HG03342 (cell line): ENCODE results near the gene LAMB4.
"Not testable (repeated sequence)": the region's sequence is repeated elsewhere in the genome, so short reads cannot be mapped to it uniquely, and the experiment has no call there.

ENCODE experiments used
- ATAC-seq: cut with Tn5 transposase; IDR thresholded peaks from one replicate; pipeline ENCODE4 v1.9.1; 2021; ENCODE audit warnings: mild to moderate bottlenecking, moderate library complexity; ENCODE audit not compliant: unreplicated experiment

LAMB4 gene

DNA sequence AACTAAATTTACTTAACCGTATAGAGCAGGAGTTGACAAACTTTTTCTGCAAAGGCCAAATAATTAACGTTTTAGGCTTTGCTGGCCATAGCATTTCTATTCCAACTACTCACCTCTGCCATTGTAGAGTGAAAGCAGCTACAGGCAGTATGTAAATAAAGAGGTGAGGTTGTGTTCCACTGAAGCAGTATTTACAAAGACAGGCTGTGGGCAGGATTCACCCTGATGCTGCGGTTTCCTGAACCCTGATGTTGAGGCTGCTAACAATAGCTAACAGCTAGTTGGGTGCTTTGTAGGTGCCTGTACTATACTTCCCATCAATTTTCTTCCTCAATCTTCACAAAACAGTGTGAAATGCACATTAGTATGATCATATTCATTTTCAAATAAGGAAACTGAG is 80.2 kb downstream of the LAMB4 start:
- ATAC-seq, result no peak

DNA sequence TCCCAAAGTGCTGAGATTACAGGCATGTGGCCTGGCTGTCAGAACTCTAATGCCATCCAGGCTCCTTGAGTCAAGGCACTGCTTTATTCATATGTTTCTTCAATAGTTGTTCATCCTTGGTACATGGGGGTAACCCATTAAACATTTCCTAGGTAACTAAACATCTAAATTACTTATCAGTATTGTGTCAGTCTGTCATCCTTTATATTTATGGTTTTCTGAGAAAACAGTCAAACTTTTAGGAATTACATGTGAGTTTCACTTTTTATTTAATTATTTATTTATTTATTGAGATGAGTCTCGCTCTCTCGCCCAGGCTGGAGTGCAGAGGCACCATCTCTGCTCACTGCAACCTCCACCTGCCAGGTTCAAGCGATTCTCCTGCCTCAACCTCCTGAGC is 81.7 kb downstream of the LAMB4 start:
- ATAC-seq, result no peak

DNA sequence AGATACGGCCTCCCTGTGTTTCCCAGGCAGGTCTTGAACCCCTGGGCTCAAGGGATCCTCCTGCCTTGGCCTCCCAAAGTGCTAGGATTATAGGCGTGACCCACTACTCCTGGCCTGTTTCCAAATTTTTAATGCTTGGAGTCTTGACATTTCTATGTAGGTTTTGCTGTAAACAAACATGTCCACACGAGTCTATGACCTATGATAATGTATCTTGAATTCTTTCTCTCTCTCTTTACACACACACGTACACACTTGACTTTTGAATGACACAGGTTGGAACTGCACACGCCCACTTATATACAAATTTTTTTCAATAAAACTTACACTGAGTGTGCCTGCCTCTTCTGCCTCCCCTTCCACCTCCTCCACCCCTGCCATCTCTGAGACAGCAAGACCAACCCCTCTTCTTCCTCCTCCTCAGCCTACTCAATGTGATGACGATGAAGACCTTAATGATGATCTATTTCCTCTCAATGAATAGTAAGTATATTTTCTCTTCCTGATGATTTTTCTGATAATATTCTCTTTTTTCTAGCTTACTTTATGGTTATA is 83.1 kb downstream of the LAMB4 start:
- no peak for ATAC-seq

DNA sequence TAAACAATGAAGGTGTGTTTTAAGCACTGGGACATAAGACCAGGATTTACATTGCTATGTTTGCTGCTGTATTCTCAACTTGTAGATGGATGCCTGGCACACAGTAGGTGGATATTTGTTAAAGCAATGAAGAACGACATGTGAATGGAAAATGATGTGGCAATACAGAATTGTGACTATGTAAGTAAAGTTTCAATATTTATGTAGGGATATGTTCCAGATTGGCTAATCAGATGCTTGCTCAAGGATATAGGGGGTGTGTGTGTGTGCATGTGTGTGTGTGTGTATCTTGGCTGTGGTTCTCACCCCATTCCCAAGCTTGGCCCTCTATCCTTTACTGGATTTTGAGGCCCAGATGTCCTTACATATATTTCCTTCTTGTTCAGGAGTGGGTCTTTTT is 84.5 kb downstream of the LAMB4 start:
- no peak for ATAC-seq

DNA sequence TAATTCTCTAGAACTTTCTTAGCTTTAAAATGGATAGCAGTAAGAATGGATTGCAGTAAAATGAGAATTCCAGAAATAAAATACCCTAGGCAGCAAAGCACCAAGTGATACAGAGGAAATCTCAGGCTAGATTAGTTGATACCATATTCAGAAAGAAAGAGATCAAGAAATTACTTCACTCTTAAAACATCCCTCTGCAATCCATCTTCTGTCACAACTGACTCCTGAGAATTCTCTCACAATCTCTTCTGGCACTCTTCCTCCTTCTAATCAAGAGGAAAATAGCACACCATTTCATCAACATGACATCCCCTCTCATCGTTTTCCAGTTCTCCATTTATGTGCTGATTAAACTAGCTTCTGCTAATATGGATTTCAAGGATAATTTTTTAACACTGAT is 85.0 kb downstream of the LAMB4 start:
- no peak for ATAC-seq

DNA sequence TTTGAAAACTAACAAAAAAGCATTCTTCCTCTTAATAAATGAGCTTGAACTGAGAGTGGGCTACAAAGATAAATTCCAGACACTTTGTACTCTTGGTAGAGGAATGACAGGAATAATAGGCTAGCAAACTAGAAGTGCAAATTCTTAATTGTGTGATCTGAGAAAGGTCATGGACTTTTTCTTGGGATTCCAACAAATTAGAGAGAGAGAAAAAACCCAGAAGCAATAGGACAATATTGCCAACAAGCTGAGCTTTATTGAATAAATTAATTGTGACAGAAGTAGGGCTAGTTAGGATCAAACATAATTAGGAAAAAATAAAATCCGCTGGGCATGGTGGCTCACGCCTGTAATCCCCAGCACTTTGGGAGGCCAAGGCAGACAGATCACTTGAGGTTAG is 85.8 kb downstream of the LAMB4 start:
- no peak for ATAC-seq

DNA sequence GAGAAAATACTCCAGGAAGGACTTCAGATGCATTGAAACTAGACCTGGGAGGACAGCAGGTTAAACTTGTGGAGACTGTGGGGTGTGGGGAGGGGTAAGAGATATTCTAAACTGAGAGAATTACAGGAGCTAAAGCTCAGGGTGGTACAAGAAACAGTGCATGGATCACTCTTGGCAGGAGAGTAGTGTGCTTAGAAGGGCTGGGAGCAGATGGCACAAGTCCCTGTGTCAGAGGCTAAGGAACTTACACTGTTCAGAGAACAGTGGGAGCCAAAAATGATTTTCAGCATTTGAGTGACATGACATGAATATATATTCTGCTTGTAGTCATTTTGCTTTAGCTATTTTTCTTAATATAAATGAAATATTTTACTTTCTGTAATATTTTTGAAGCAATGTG is 91.2 kb downstream of the LAMB4 start:
- ATAC-seq, result no peak

DNA sequence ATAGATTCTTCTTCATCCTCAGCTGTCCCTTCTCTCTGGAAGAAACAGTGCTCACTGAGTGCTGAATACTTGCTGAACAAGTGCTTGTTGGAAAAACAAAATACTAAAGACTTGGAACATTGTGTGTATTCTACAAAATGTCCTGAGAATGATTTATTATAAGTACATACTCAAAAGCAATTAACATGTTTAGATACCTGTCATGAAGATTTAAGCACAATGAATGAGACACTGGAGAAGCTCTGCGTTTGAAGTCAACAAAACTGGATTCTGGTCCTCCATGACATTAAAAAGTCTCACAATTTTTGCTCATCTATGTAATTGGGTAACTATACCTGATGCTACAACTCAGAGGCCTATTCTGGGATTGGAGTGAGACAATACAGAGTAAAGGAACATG is 92.4 kb downstream of the LAMB4 start:
- ATAC-seq, result no peak

DNA sequence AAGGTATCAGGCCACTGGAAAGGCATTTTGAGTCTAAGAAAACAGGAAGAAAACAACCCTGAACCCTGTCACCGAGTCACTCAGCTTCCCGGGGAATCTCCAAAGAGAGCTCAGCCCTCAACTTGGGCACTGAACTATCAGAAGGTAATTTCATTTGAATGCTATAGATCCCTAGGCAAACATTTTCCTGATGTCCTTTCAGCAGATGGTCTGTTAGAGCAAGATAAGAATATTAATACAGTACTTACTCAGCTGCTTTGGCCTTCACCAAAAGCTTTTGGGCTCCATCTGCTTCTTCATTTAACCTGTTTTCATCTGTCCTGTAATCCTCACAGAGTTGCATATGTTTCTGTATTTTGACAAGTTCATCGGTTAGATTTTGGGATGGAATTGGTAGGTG is 93.0 kb downstream of the LAMB4 start:
- ATAC-seq, result no peak

DNA sequence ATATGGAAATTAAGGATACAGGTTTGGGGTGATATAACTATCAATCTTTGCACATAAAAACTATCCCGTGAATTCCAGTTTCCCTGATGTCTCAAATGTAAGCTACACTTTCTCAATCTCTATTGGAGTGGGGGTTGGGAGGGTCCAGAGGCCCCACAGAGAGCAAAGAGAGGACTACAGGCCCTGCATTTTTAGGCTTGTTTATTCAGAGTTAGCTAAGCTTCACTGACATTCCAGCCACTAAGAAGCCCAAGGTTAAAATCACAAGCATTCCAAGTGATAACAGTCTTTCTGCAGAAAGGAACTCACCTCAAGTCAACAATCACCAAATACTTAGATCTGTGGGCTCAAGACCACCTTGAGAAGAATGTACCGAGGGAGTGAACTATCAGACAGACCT is 95.6 kb downstream of the LAMB4 start:
- ATAC-seq, result no peak

DNA sequence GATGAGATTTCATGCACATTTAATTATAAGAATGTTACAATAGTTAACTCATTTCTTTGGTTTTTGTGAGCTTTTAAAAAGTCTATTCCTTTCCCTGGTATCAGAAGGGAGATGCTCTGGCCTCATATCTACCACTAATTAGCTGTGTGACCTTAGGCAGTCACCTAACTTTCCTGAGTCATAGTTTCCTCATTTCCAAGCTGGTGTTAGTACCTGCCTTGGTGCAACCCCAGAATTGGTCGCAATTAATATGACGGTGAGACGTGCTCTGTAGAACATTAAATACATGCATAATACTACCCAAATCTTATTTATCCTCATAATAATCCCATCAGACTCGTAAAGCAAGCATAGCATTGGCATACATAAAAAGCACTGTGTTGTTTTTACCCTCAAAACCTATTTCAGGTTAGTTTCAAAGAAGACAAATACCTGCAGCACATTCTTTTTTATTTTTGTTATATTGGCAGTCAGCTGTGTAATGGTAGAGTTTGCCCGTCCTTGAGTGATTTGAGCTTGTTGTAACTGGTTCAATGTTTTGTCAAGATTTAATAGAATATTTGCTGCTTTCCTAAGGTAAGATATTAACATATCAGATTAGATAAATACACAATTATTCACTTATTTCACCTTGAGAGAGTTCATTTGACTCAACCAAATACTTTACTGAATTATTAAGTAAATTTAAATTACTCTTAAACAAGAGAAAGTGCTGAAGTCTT is 96.2 kb downstream of the LAMB4 start:
- no peak for ATAC-seq

DNA sequence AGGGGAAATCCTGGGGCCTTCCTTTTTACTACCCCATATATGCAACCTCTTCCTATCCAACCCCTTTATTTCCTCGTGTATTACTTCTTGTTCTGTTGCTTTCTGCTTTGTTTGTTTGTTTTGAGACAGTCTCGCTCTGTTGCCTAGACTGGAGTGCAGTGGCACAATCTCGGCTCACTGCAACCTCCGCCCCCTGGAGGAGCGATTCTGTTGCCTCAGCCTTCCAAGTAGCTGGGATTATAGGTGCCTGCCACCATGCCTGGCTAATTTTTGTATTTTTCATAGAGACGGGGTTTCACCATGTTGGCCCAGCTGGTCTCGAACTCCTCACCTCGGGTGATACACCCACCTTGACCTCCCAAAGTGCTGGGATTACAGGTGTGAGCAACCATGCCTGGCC is 96.9 kb downstream of the LAMB4 start:
- ATAC-seq, result not testable (repeated sequence)

DNA sequence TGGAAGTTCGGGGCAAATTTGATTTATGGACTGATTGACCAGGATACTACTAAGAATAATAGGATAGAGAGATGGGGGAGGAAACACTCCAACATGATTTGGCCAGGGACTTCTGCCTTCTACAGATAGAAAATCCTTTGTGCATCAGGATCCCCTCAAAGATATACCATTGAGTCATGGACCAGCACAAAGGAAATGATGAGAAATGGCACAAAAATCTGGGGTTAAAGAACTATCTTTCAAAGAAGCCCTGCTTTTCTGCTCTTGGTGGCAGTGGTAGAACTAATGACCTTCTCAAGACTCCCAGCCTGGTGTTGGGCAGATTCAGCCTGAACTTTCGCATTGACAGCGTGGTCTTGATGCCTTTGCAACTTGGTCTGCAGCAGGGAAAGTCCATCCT is 99.6 kb downstream of the LAMB4 start:
- no peak for ATAC-seq

DNA sequence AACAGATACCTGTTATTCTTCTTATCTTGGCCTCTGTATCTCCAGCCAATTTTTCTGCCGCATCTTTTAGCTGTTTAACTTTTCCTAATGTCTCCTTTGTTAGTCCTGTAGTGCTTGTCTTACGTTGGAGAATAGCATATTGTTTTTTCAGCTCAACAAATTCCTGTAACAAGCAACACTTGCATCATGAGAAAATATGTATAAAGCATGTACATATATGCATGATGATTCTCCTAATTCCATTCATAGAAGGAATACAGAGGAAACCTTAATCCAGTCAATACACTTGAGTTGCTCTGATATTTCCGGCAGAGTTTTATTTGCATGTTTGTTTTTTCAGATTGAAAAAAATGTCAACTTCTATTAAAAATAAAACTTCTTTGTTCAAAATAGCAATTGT is 101.1 kb downstream of the LAMB4 start:
- ATAC-seq, result no peak

DNA sequence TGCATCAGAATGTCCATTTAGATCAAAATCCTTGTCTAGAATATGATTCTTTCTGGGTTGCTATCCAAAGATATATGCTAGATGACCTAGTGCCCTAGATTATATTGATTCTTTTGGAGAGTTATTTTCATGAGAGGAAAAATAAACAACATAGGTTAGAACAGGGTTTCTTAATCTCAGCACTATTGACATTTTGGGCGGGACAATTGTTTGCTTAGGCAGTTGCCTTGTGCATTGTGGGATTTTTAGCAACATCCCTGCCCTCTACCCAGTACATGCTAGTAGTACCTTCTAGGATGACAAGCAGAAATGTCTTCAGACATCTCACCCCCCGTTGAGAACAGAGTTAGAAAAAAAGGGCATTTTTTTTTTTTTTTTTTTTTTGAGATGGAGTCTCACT is 102.0 kb downstream of the LAMB4 start:
- ATAC-seq, result no peak

DNA sequence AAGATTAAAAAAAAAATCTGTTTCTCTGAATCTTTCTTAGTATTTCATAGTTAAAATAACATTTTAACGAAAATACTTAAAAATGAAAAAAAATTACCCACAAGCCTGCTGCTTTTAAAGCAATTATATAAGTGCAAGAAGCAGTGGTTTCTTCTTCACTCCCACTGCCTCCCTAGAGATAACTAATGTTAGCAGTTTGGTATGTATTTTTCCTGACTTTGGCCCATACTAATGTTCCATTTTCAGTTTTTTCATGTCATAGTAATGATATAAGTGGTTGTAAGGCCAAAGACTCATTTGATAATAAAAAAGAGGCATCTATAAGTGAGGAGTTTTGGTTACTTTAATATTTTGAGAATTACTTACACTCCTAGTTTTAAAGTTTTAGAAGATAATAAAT is 102.9 kb downstream of the LAMB4 start:
- no peak for ATAC-seq

DNA sequence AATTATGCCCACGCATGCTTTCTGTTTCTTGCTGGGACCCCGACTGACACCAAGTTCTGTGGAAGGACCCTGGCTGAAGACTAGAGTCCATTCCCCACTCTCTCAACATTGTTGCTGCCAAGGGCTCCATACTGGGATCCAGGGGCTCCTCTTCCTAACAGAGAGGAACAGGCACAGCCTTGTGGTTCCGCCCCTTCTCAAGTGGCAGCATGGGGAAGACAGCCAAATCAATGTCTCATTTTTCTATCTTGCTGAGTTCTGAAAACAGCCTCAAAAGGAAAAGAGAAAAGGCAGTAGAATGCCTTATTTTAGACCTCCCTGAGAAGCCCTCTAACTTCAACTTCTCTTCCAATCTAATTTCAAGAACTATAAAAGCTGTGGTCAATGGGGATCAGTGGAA is 103.5 kb downstream of the LAMB4 start:
- no peak for ATAC-seq

DNA sequence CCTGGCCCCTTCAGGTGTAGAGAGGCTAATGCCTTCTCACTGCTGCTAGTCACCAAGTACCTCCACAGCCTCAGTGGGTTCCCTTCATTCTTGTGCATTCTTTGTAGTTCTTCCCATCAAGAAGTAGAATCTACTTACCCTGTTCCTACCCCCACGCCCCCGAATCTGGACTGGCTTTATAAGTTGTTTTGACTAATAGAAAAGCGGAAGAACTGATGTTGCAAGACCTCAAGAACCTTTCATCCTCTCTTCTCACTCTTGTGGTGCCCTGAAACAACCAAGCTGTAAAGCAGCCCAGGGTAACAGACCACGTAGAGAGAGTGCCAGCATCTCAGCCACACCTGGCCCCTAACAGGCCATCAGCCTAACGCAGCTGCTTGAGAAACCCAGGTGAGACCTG is 104.0 kb downstream of the LAMB4 start:
- ATAC-seq, result no peak

DNA sequence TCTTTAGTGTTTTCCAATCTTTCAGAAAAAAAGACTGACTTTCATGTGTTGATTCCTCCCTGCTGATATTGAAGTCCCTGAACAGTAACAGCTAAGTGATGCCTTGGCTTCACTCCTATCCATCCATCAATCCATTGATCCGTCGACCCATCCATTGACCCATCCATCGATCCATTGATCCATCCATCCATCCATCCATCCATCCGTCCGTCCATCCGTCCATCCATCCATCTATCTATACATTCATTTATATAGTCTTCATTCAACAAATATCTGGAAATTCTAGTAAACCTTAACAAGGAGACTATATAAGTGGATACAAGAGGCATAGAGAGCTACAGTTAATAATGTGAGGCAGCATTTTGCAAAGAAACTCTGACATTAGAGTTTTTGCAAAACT is 105.6 kb downstream of the LAMB4 start:
- ATAC-seq, result no peak

DNA sequence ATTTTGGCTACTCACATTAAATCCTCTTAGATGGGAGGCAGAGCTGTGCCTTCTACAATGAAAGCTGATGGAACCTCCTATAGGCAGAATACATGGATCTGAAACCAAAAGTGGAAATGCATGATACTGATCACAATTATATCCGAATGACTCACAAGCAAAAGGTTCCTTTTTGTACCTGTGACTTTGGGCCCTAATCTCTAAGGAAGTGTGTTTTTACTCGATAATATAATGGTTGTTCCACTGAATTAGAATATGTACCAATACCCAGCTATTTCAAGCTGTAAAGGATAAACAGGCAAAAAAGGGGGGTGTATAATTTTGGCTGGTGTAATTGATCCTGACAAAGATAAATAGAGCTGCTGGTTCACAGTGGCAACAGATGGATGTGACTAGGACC is 109.6 kb downstream of the LAMB4 start:
- no peak for ATAC-seq

DNA sequence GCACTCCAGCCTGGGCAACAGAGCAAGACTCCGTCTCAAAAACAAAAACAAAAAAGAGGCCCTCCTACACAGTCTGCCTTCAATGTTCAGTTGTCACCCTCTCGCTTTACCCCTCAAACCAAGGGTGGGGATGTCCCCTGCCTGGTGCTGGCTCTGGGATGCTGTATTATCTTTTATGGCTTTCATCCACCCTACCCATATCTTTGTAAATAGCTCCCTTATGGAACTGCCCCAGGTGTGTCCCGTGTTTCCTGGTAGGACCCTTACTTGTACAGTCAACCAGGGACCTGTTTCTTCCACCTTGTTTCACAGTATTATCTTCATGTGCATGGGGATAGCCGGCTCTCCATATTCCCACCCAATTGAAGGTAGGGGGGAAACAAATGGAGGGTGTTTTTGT is 111.5 kb downstream of the LAMB4 start:
- ATAC-seq, result no peak

DNA sequence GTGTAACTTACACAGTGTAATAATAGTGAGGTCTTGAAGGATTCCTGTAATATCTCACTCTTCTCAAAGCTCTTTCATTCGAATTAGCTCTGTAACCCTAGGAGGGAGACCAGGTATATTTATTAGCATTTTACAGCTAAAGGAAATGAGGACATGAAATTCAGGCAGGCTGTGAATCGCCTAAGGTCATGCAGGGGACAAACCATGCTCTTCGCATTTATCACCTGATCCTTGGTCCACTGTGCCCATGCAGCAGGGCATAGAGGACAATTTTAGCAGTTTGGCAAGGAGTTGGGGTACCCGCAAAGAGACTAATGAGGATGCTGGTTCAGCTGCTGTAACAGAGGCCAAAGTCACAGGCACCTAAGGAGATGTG is 112.4 kb downstream of the LAMB4 start:
- no peak for ATAC-seq
